ENCODE measurements around the gene MRPL51.

DNA sequence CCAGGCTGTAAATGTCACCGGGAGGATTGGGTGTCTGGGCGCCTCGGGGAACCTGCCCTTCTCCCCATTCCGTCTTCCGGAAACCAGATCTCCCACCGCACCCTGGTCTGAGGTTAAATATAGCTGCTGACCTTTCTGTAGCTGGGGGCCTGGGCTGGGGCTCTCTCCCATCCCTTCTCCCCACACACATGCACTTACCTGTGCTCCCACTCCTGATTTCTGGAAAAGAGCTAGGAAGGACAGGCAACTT is 42.6 kb upstream of the MRPL51 start:
- TF ChIP-seq, protein P1, sequence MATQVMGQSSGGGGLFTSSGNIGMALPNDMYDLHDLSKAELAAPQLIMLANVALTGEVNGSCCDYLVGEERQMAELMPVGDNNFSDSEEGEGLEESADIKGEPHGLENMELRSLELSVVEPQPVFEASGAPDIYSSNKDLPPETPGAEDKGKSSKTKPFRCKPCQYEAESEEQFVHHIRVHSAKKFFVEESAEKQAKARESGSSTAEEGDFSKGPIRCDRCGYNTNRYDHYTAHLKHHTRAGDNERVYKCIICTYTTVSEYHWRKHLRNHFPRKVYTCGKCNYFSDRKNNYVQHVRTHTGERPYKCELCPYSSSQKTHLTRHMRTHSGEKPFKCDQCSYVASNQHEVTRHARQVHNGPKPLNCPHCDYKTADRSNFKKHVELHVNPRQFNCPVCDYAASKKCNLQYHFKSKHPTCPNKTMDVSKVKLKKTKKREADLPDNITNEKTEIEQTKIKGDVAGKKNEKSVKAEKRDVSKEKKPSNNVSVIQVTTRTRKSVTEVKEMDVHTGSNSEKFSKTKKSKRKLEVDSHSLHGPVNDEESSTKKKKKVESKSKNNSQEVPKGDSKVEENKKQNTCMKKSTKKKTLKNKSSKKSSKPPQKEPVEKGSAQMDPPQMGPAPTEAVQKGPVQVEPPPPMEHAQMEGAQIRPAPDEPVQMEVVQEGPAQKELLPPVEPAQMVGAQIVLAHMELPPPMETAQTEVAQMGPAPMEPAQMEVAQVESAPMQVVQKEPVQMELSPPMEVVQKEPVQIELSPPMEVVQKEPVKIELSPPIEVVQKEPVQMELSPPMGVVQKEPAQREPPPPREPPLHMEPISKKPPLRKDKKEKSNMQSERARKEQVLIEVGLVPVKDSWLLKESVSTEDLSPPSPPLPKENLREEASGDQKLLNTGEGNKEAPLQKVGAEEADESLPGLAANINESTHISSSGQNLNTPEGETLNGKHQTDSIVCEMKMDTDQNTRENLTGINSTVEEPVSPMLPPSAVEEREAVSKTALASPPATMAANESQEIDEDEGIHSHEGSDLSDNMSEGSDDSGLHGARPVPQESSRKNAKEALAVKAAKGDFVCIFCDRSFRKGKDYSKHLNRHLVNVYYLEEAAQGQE (IDR thresholded peaks at IDR 0.05; ENCODE audit: low read depth): no peak
- no peak for TF ChIP-seq RAD21 (IDR thresholded peaks at IDR 0.05; ENCODE audit: low read depth)
- TF ChIP-seq, protein P2, sequence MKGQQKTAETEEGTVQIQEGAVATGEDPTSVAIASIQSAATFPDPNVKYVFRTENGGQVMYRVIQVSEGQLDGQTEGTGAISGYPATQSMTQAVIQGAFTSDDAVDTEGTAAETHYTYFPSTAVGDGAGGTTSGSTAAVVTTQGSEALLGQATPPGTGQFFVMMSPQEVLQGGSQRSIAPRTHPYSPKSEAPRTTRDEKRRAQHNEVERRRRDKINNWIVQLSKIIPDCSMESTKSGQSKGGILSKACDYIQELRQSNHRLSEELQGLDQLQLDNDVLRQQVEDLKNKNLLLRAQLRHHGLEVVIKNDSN (IDR thresholded peaks at IDR 0.05): no peak
- no peak for TF ChIP-seq TAF1 (IDR thresholded peaks at IDR 0.05; ENCODE audit: low read depth)
- TF ChIP-seq CEBPB (IDR thresholded peaks at IDR 0.05): no peak
- TF ChIP-seq TCF12 (IDR thresholded peaks at IDR 0.05; ENCODE audit: low read depth): no peak
- TF ChIP-seq YY1 (IDR thresholded peaks at IDR 0.05; ENCODE audit: low read depth): no peak

Measured in Ishikawa (cell line).